Common myeloid progenitor, CD34-positive (primary cell): ENCODE measurements around the gene SLC16A11.

Source experiments
- CTCF ChIA-PET: fragments of 350-600 bp; sonication (Branson Sonifier 250); formaldehyde crosslinking; loops from one replicate; lab custom pipeline; 2021; ENCODE audit warnings: antibody characterized with exemption; lab: Charles Lee
- POLR2A ChIA-PET: fragments of 350-600 bp; sonication (Branson Sonifier 250); formaldehyde crosslinking; loops from one replicate; lab custom pipeline; 2021; ENCODE audit warnings: antibody characterized with exemption; lab: Charles Lee
- DNase-seq, 3 donors: peaks; one replicate each; pipeline versions ENCODE4 v3.0.0 to v3.0.0-alpha.2; 2013
- H3K27ac ChIP-seq, 2 experiments: 1 replicate in 1 of 2; 2 replicates in 1 of 2; pipeline ENCODE4 v1.7.0; 2013; ENCODE audit warnings: inconsistent platforms in 2 of 2, low read length in 2 of 2, mild to moderate bottlenecking in 2 of 2, low read depth in 1 of 2, moderate library complexity in 1 of 2; ENCODE audit not compliant: severe bottlenecking in 2 of 2, insufficient read depth in 1 of 2, poor library complexity in 1 of 2
- H3K27me3 ChIP-seq, 5 experiments: replicated peaks in 2 of 5; 1 replicate in 3 of 5; 2 replicates in 2 of 5; pipeline versions ENCODE4 v1.6.1 to v1.7.0; 2013; ENCODE audit warnings: low read length in 4 of 5, mild to moderate bottlenecking in 2 of 5, moderate library complexity in 2 of 5, inconsistent platforms in 1 of 5; ENCODE audit not compliant: insufficient read depth in 5 of 5, control insufficient read depth in 4 of 5
- H3K36me3 ChIP-seq, 4 experiments: 1 replicate in 2 of 4; 2 replicates in 2 of 4; pipeline versions ENCODE4 v1.6.1 to v1.7.0; 2013; ENCODE audit warnings: low read length in 3 of 4, control low read depth in 1 of 4, mild to moderate bottlenecking in 1 of 4; ENCODE audit not compliant: control insufficient read depth in 4 of 4, insufficient read depth in 4 of 4
- H3K4me1 ChIP-seq, 4 experiments: 1 replicate in 3 of 4; 2 replicates in 1 of 4; pipeline versions ENCODE4 v1.6.1 to v1.7.1; 2013; ENCODE audit warnings: low read length in 3 of 4, mild to moderate bottlenecking in 3 of 4, control low read depth in 1 of 4, inconsistent platforms in 1 of 4, moderate library complexity in 1 of 4; ENCODE audit not compliant: control insufficient read depth in 4 of 4, insufficient read depth in 4 of 4; ENCODE audit errors: control extremely low read depth in 1 of 4
- H3K4me3 ChIP-seq, 7 experiments: 1 replicate in 4 of 7; 2 replicates in 3 of 7; pipeline versions ENCODE4 v1.5.1 to v1.7.0; 2013; ENCODE audit warnings: mild to moderate bottlenecking in 7 of 7, low read length in 6 of 7, moderate library complexity in 6 of 7, inconsistent platforms in 2 of 7, low read depth in 2 of 7, control low read depth in 1 of 7; ENCODE audit not compliant: insufficient read depth in 4 of 7, control insufficient read depth in 1 of 7; ENCODE audit errors: extremely low read depth in 1 of 7
- H3K9me3 ChIP-seq, 5 experiments: 1 replicate in 4 of 5; 2 replicates in 1 of 5; pipeline versions ENCODE4 v1.6.1 to v1.7.1; 2013; ENCODE audit warnings: low read length in 4 of 5, mild to moderate bottlenecking in 2 of 5, inconsistent platforms in 1 of 5, low read depth in 1 of 5, moderate library complexity in 1 of 5; ENCODE audit not compliant: control insufficient read depth in 4 of 5, insufficient read depth in 2 of 5; ENCODE audit errors: control extremely low read depth in 1 of 5
- WGBS: methylation state at CpG from one replicate; pipeline ENCODE4 v1.1.5; 2013; ENCODE audit not compliant: insufficient coverage; 5-methylcytosine and 5-hydroxymethylcytosine counted together

Gene SLC16A11

DNA sequence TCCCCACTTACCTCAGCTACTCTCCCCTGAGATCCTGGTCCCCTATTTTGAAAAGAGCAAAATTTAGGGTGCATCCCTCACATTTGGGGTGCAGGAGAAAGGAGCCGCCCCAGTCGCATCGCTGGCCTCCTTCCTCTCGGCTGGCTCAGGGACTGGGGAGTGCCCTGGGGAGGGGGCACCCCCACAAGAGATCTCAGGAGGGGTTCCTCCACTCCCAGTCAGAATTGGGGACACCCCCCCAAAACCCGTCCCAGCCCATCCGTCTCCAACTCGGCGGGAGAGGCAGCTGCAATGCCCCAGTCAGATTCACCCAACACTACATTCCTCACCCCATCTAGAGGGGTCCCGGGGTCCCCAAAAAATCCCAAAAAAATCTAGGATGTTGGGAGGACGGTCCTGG lies 24.5 kb downstream of the SLC16A11 start:
- peaks cover 0 to 3% (median 0%) of the 10 kb centered on the region in 5 experiments for H3K27me3 ChIP-seq
- whole genome bisulfite sequencing: 76% methylated on average over 6 of the region's 10 CpGs
- CTCF ChIA-PET: interaction anchor here (0.7 to 8.8 kb wide), 3 partner anchors 14 to 108 kb away, joined by 3 to 76 read pairs (median 9); partner anchors contain the start of gene SLC16A11
- H3K4me3 ChIP-seq: no peak overlapping the region
- peaks cover 9 to 79% (median 63%) of the 10 kb centered on the region in 4 experiments for H3K4me1 ChIP-seq
- no peaks in the 10 kb centered on the region for H3K9me3 ChIP-seq
- no peak overlapping the region for H3K27ac ChIP-seq
- POLR2A ChIA-PET: no interaction called here
- peaks cover 0 to 12% (median 5%) of the 10 kb centered on the region in 4 experiments for H3K36me3 ChIP-seq
- DNase-seq: no peak

GRCh38 chr17:7018331-7018964 lies 25.4 kb downstream of the SLC16A11 start:
- no peak for DNase-seq
- 96% methylated on average over 6 of the region's 10 CpGs for WGBS
- Histone ChIP-seq H3K27ac (no peak overlapping the region), H3K9me3 (no peaks in the 10 kb centered on the region), H3K4me1 (peaks cover 13 to 82% (median 68%) of the 10 kb centered on the region in 4 experiments), H3K4me3 (peak overlapping the region in 1 of 7 experiments; percentile 23), H3K36me3 (peaks cover 0 to 12% (median 5%) of the 10 kb centered on the region in 4 experiments), H3K27me3 (peaks cover 0 to 3% (median 0%) of the 10 kb centered on the region in 5 experiments)
- POLR2A ChIA-PET: interaction anchor here (0.6 kb wide), 1 partner anchor 200 kb away, joined by 3 read pairs; no protein-coding TSS in a partner anchor
- CTCF ChIA-PET: interaction anchor here (8.8 kb wide), 1 partner anchor 13 kb away, joined by 76 read pairs; no protein-coding TSS in a partner anchor

DNA sequence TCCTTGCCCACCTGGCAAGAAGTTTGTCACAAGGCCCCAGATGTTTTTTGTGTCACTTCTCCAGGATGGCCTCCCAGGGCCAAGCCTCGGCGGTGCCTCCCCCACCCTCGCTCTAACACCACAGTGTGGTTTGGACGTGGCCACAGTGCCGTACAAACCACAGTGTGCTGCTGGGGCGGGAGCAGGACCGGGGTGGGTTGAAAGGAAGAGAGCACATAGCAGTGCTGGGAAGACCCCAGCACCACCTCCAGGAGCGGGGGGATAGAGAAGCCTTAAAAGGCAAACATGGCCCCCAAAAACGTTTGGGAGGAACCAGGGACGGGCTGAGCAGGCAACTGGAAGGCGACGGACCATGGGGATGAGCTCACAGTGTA lies 26.1 kb downstream of the SLC16A11 start:
- peaks cover 12 to 81% (median 67%) of the 10 kb centered on the region in 4 experiments for H3K4me1 ChIP-seq
- H3K9me3 ChIP-seq: no peaks in the 10 kb centered on the region
- H3K4me3 ChIP-seq: peak overlapping the region in 2 of 7 experiments; percentile 12 to 23
- POLR2A ChIA-PET: no interaction called here
- CTCF ChIA-PET: interaction anchor here (8.8 kb wide), 1 partner anchor 12 kb away, joined by 76 read pairs; no protein-coding TSS in a partner anchor
- 37% methylated on average over 8 of the region's 12 CpGs for WGBS
- H3K27me3 ChIP-seq: no peaks in the 10 kb centered on the region
- H3K36me3 ChIP-seq: peaks cover 0 to 12% (median 5%) of the 10 kb centered on the region in 4 experiments
- H3K27ac ChIP-seq: peak overlapping the region in 1 of 2 experiments; percentile 5
- DNase-seq: peak in 2 of 3 donors; percentile 62 to 68

GRCh38 chr17:7016886-7017826 lies 26.7 kb downstream of the SLC16A11 start:
- no peaks in the 10 kb centered on the region for H3K27me3 ChIP-seq
- H3K9me3 ChIP-seq: no peaks in the 10 kb centered on the region
- peak overlapping the region in 1 of 2 experiments; percentile 5 for H3K27ac ChIP-seq
- peak overlapping the region in 1 of 7 experiments; percentile 12 for H3K4me3 ChIP-seq
- H3K36me3 ChIP-seq: peaks cover 0 to 12% (median 5%) of the 10 kb centered on the region in 4 experiments
- H3K4me1 ChIP-seq: peaks cover 12 to 76% (median 62%) of the 10 kb centered on the region in 4 experiments
- ChIA-PET CTCF (interaction anchor here (0.7 to 8.8 kb wide), 8 partner anchors 10 to 355 kb away, joined by 3 to 76 read pairs (median 3); no protein-coding TSS in a partner anchor), POLR2A (no interaction called here)
- WGBS: 90% methylated on average over 12 of the region's 20 CpGs
- DNase-seq: no peak

DNA sequence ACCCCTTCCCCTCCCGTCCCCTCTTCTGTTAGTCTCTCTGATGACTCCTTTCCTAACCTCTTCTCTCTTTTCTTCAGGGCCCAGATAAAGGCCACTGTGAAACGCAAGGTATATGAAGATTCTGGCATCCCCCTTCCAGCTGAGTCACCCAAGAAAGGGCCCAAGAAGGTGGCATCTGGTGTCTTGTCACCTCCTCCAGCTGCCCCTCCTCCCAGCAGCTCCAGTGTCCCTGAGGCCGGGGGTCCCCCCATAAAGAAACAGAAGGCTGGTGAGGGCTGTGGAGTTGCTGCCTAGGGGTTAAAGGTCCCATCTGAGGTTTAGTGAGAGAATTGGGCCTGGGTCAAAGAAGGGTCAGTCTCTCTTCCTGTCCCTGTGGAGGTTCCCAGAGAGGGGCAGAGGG lies 27.5 kb downstream of the SLC16A11 start:
- peaks cover 0 to 12% (median 5%) of the 10 kb centered on the region in 4 experiments for H3K36me3 ChIP-seq
- H3K9me3 ChIP-seq: no peaks in the 10 kb centered on the region
- H3K27me3 ChIP-seq: no peaks in the 10 kb centered on the region
- ChIA-PET CTCF (interaction anchor here (0.7 to 1.7 kb wide), 9 partner anchors 9 to 354 kb away, joined by 3 to 6 read pairs (median 3); no protein-coding TSS in a partner anchor), POLR2A (no interaction called here)
- no peak overlapping the region for H3K27ac ChIP-seq
- peaks cover 17 to 75% (median 59%) of the 10 kb centered on the region in 4 experiments for H3K4me1 ChIP-seq
- no peak for DNase-seq
- H3K4me3 ChIP-seq: no peak overlapping the region
- 100% methylated on average over 1 of the region's 3 CpGs for WGBS

- WGBS: 0% methylated on average over 26 of the region's 56 CpGs
- peaks cover 24 to 81% (median 67%) of the 10 kb centered on the region in 4 experiments for H3K4me1 ChIP-seq
- DNase-seq: peak; percentile 77 to 96 (median 95)
- H3K36me3 ChIP-seq: peaks cover 0 to 15% (median 5%) of the 10 kb centered on the region in 4 experiments
- H3K27me3 ChIP-seq: no peaks in the 10 kb centered on the region
- H3K9me3 ChIP-seq: no peaks in the 10 kb centered on the region
- POLR2A ChIA-PET: interaction anchor here (0.9 to 1.4 kb wide), 3 partner anchors 8 to 27 kb away, joined by 3 to 4 read pairs (median 3); no protein-coding TSS in a partner anchor
- peak overlapping the region; percentile 58 to 100 (median 85) for H3K4me3 ChIP-seq
- CTCF ChIA-PET: interaction anchor here (0.6 to 1.7 kb wide), 10 partner anchors 15 to 104 kb away, joined by 3 to 6 read pairs (median 3); no protein-coding TSS in a partner anchor
- peak overlapping the region; percentile 81 to 100 for H3K27ac ChIP-seq
Measured at GRCh38 chr17:7014995-7015958, 28.6 kb downstream of the SLC16A11 start.
